GM18858 (cell line): Measurements from ENCODE around the gene PIAS1.

Experiments used
- ATAC-seq: cut with Tn5 transposase; IDR thresholded peaks from one replicate; pipeline ENCODE4 v1.9.1; 2021; ENCODE audit not compliant: unreplicated experiment

The PIAS1 gene

GRCh38 chr15:68175526-68175925 lies 121.4 kb downstream of the PIAS1 start:
- ATAC-seq = no peak

GRCh38 chr15:68176601-68177000 lies 122.5 kb downstream of the PIAS1 start:
- no peak for ATAC-seq

GRCh38 chr15:68177742-68178141 lies 123.6 kb downstream of the PIAS1 start:
- no peak for ATAC-seq

- ATAC-seq = no peak
Measured at GRCh38 chr15:68183616-68184315, 129.7 kb downstream of the PIAS1 start.

DNA sequence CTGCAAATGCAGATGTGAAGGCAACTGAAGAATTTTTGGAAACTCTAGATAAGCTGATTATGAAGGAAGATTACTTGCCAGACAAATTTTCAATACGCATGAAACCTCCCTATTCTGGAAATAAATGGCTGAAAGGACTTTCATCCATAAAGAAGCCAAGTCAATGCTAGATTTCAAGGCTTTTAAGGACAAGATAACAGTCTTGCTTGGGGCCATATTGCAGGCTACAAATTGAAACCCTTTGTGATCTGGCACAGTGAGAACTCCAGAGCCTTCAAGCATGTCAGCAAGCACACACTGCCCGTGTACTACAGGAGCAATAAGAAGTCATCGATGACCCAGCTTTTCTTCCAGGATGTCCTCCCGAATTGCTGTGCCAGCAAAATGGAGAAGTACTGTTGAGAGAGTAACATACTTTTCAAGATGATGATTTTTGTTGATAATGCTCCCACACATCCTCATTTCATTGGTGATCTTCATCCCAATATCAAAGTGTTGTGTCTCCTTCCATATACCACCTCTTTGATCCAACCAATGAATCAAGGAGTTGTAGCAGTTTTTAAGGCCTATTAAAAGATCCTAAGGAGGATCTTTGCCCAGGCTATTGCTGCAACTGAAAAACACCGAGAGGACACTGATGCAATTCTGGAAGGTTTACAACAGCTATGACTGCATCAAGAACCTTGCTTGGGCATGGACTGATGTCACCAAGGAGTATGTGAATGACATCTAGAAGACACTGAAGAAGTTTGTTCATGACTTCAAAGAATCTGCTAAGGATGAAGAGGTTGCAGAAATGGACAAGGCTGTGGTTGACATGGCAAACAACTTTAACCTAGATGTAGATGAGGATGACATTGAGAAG lies 130.7 kb downstream of the PIAS1 start:
- ATAC-seq = no peak

- ATAC-seq = no peak
Measured at GRCh38 chr15:68186671-68187397, 132.7 kb downstream of the PIAS1 start.

- no peak for ATAC-seq
Measured at GRCh38 chr15:68187559-68187958, 133.4 kb downstream of the PIAS1 start.

DNA sequence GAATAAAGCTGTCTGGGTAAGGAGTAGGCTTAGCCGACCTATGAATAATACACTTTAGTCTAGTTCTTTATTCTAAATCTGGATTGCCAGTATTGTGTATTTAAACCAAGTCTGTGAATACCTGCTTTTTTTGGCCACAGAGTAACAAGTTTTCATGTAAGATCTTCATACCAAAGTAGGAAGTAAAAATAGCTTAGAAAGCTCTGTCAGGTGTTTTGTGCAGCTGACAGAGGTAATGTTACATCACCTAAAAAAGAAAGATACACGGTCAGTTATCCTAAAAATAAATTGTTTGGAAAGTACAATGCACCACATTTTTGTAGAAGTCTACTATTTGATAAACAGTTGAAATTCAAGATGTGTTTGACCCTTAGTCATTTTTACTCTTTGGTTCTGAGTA lies 134.5 kb downstream of the PIAS1 start:
- no peak for ATAC-seq

GRCh38 chr15:68190048-68190447 lies 135.9 kb downstream of the PIAS1 start:
- ATAC-seq = no peak

DNA sequence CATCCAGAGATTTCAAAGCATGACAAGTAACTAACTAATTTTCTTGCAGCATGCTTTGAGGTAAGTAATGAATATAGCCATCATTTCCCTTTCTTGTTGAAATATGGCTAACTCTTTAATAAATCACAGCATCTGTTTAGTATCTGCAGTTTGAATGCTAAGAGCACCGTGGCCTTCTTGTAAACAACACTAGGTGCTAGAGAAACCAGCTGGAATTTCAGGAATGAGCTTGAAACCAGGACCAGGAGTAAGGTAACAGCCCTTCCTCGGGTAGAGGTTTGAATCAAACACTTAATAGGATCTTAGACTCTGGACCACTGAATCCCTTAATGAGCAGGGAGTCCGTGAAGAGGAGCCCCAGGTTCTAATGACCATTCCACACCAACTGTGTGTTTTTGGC lies 137.4 kb downstream of the PIAS1 start:
- no peak for ATAC-seq

GRCh38 chr15:68192117-68192516 lies 138.0 kb downstream of the PIAS1 start:
- ATAC-seq = no peak

DNA sequence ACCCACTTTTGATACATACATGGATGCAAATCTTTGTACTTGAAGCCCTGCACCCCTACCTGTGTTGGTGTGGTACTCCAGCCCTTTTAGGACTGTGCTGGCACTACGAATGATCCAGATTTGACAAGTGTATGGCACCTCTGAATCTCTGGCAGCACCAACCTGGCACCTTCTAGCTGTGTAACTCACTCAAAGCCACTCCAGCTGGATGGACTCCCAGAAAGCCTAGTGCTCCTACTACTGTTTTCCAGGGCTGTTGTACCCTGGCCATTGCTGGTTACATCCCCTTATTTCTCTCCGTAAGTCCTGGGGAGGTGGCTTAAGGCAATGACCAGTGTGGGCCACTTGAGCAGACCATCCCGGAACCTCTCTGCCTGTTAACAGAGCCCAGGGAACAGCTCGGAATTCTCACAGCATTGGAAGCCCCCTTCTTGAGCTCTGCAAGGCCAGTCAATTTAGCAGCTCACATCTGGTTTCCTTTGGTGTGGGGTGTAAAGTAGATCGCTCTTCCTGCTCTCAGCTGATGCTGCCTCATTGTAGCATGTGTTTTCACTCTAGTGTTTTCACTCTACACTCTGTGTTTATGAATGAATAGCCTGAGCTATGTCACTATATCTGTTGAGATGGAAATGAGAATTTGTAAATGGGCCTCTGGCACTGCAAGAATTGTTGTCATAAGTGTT lies 138.8 kb downstream of the PIAS1 start:
- ATAC-seq = no peak

DNA sequence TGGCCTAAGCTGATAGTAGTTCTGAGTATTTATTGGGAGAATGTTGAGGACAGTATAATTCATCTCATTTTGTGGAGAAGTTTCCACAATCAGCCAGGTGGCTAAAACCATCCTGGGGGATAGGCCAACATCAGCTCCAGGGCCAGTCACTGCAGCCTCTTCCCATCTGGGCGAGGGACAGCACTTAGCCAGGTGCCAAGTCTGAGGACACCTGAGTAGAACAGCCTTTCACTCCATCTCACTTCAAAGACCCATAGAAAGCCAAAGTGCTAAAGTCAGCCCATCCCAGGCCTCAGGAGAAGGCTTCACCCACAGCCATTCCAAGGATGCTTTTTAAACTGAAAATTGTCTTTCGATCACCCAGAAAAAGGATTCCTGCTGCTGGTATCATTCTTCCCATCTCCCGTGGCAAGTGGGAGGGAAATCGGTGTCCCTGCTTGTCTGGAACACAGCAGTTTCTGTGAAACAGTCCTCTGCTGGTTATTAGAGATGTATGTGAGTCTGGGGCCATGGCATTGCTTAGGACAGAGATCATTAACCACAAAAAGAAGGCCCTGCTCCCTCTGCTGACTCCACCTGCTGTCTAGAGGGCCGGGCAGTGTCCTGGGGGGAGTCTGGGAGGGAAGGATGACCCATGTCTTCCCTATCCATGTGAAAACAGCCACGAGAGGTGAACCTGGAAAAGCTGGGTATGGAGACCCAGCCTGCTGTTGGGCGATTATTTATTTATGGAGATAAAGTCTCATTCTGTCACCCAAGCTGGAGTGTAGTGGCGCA lies 141.4 kb downstream of the PIAS1 start:
- ATAC-seq = no peak

- ATAC-seq = no peak
Measured at GRCh38 chr15:68196445-68197169, 142.5 kb downstream of the PIAS1 start.

DNA sequence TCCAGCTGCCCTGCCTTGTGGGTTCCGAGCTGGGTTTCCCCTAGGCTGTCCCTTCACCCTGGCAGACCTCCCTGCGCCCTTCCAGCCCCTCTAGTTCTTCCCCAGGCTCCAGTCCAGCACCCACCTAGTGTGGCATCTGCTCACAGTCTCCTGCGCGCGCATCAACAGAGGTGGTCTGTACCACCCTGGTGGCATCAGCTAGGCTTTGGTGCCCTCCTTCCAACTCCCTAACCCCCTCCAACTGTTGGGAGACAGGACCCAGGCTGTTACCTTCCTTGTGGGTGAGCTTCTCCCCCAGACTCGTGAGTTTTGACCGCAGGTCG lies 143.0 kb downstream of the PIAS1 start:
- ATAC-seq = no peak

- ATAC-seq = no peak
Measured at GRCh38 chr15:68197661-68198437, 143.7 kb downstream of the PIAS1 start.

DNA sequence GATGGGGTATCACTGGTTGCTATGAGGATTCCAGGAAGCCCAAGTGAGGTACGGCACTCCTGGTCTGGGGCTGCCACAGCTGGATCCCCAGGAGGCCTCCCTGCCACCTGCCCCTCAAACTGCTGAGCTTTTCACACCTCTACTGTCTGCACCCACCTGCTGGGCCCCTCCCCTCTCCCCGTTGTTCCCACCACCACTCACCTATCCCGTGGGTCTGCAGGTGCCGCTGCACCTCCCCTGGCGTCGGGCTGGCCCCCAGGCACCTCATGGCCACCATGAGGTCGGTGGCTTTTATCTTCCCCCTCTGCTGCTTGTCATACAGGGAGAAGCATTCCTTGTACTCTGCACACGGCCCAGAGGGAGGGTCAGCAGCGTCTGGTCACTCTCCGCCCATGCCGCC lies 145.2 kb downstream of the PIAS1 start:
- no peak for ATAC-seq

DNA sequence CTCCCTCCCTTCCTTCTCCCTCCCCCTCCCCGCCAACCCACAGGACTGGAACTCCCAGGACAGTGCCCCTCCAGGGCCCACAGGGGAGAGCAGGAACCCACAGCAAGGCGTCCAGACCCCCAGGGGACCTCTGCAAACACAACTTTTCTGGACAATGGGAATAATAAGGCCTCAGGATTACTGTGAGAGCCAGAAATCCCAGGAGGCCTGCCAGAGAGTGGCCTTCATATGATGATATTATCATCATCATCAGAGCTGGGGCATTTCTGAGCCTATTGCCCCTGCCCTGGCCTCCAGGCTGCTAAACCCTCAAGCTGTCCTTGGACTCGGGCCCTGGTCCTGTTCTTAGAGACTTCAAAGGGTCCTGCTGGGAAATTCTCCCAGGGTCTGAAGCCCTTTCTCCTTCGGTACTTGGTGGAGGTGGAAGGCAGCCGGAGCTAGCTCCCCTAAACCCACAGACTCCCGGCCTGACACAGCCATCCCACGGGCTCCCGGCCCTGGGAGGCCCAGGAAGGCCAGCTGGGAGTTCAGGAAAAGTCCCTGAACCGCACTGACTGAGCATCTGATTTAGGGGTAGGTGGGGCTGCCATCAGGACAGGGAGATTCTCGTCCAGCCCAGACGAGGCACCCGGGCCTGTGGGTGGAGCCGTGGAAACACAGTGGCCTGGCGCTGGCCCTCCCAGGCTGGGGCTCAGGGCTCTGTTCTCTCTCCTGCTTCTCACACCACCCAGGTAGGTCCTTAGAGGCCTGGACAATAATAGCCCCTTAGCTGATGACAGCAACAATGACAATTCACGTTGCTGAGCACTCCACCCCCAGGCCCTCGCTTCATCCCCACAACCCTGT lies 146.1 kb downstream of the PIAS1 start:
- no peak for ATAC-seq
